GM20000 (cell line): ENCODE measurements around the gene RRAGC.
"Not testable (repeated sequence)": the region's sequence is repeated elsewhere in the genome, so short reads cannot be mapped to it uniquely, and the experiment has no call there.

Source experiments
- DNase-seq: peaks from one replicate; pipeline ENCODE4 v3.0.0; 2012; ENCODE audit warnings: low spot score
- TF ChIP-seq, protein P1 (sequence below): IDR thresholded peaks from 2 replicates; pipeline ENCODE4 v1.5.1; 2012; ENCODE audit warnings: mild to moderate bottlenecking, control low read depth; ENCODE audit errors: extremely low read depth, missing control alignments

Gene RRAGC

DNA sequence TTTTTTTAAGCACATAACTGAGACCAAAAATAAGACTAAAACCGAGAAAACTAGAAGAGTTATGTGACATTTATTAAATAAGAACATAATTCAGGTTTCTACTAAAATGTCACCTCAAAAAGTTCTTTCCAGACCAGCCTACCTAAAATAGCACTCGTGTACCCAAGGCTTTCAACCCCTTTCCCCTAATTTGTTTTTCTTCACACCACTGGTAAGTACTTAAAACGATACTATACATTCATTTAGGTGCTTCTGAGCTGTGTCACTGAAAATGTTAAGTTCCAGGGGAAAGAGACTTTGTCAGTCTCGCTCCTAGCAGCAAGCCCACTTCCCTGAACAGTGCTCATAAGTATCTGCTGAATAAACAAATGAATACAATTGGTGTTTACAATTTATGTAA, 6.8 kb downstream of the RRAGC start:
- DNase-seq = peak; percentile 24
- TF ChIP-seq, protein P1, sequence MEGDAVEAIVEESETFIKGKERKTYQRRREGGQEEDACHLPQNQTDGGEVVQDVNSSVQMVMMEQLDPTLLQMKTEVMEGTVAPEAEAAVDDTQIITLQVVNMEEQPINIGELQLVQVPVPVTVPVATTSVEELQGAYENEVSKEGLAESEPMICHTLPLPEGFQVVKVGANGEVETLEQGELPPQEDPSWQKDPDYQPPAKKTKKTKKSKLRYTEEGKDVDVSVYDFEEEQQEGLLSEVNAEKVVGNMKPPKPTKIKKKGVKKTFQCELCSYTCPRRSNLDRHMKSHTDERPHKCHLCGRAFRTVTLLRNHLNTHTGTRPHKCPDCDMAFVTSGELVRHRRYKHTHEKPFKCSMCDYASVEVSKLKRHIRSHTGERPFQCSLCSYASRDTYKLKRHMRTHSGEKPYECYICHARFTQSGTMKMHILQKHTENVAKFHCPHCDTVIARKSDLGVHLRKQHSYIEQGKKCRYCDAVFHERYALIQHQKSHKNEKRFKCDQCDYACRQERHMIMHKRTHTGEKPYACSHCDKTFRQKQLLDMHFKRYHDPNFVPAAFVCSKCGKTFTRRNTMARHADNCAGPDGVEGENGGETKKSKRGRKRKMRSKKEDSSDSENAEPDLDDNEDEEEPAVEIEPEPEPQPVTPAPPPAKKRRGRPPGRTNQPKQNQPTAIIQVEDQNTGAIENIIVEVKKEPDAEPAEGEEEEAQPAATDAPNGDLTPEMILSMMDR = no peak

DNA sequence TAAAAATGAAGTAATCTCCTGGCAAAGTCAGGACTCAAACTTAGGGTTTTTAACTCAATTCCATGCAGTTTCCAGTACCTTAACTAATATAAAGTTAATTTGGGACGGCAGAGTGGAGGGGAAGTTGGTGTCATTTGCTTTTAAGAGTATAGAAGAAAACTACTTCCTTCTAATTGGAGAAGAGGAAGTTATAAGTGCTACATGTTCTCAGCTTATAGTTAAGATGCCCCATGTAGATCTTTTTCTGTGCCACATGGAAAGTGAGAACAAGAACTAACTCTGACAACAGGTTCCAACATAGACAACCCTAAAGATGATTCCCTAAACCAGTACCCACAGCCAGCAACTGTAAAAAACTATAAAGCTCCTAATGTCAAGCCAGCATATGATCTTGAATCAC, 11.5 kb downstream of the RRAGC start:
- DNase-seq = no peak
- TF ChIP-seq, protein P1 = no peak

DNA sequence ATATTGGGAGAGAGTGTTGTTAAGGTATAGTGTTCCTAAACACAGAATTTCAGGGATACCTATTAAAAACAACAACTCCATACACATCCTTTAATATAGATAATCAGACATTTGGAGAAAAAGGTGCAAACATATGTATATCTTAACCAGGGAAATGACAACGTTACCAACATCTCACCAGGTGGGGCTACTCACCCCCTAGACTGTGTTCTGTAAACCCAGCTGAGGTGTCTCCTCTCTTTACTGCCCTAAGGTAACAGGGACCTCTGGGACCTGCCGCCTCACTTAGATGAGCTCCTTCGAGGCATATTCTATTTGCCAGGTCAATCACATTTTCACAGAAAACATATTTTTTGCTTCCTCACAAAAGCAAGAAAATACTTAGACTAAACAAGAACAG, 13.4 kb downstream of the RRAGC start:
- DNase-seq = no peak
- TF ChIP-seq, protein P1 = no peak

DNA sequence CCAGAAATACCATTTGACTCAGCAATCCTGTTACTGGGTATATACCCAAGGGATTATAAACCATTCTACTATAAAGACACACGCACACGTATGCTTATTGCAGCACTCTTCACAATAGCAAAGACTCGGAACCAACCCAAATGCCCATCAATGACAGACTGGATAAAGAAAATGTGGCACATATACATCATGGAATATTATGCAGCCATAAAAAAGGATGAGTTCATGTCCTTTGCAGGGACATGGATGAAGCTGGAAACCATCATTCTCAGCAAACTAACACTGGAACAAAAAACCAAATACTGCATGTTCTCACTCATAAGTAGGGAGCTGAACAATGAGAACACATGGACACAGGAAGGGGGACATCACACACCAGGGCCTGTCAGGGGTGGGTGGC, 14.5 kb downstream of the RRAGC start:
- not testable (repeated sequence) for DNase-seq

DNA sequence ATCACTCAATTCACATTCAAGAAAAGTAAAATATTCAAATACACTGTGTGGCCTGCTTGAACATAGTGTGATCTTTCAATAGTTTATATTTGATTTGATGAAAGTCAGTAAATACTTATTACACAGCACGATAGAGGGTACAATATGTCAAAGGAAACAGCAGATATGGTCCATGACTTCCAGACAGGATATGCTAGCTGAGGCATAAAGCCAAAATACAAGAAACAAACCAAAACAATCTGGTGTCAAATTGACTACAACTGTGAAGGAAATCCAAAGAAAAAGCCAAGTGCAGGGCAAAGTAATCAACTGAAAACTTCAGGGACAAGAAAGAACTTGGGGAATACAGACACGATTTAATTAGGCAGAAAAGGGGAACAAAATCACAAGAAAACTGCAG, 19.3 kb downstream of the RRAGC start:
- TF ChIP-seq, protein P1 = no peak
- no peak for DNase-seq

DNA sequence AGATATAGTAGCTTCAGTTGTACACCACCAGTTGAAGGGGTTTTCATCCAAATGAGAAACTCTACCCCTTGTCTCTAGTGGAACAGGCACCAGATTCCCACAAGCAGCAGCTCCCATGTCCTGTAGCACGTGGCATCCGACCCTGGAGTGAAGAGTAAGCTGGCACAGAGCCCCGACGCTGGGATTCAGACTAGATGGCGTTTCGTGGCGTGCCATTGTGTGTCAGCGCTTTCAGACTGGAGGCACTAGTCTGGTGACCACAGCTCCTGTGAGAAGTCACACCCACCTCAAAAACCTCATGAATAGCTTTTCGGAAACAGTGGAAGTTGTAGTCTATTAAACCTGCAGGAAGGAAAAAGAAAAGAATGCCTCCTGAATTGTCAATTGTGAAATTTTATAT, 20.2 kb downstream of the RRAGC start:
- no peak for DNase-seq
- TF ChIP-seq, protein P1 = no peak

DNA sequence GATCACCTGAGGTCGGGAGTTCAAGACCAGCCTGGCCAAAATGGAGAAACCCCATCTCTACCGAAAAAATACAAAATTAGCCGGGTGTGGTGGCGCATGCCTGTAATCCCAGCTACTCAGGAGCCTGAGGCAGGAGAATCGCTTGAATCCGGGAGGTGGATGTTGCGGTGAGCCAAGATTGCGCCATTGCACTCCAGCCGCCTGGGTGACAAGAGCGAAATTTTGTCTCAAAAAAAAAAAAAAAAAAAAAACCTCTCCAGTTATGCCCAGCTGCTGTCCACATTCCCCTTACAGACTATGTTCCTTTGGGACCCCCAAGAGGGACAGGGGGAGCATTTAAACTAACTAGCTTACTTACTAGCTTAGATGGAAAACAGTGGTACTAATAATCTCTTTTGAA, 23.3 kb downstream of the RRAGC start:
- DNase-seq = not testable (repeated sequence)

DNA sequence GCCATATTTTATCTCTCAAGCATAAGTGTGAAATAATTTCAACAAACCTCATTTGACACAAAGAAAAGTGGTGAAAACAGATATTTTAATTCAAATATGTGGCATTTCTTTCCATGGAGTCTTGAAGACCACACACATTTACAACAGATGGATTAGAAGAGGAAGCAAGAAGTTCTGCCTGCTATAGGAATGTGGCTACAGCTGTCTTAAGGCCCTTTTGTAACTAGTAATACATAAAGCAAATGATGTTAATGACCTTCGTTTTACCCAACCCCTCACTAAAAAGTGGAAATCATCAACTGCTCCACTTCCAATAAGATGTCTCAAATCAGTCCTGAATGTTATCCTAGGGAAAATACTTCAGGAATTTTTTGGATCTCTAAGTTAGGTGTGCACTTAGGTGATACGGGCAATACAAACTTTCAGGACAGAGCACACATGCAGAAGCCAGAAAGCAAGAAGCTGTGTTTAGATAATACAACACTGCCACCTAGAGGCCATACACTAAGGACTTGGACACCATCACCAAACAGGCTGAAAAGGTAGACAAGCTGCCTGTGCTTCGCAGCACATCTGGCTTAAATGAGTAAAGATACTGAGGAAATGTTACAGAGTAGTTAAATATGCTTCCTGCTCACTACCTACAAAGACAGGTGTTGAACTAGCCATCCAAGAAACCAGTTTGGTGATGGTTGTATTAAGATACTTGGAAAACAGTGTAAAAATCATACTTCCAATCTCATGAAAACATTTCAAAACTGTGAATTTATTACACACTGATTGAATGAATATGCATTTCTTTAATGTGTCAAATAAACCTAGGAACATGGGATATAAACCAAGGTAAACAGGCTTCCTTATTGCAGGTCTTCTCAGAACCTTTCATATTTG, 24.4 kb downstream of the RRAGC start:
- TF ChIP-seq, protein P1 = peak; percentile 77
- peak; percentile 66 for DNase-seq
